HUES48 (cell line): ENCODE data around the gene HNRNPUL1.
"Not testable (repeated sequence)": the region's sequence is repeated elsewhere in the genome, so short reads cannot be mapped to it uniquely, and the experiment has no call there.

Experiments
- H3K27ac ChIP-seq: one replicate; pipeline ENCODE4 v1.7.0; 2013; ENCODE audit warnings: low read depth, low read length, inconsistent platforms
- H3K27me3 ChIP-seq: 2 replicates; pipeline ENCODE4 v1.6.1; 2013; ENCODE audit warnings: mild to moderate bottlenecking, low read length; ENCODE audit not compliant: control insufficient read depth, insufficient read depth
- H3K36me3 ChIP-seq: 2 replicates; pipeline ENCODE4 v1.6.1; 2013; ENCODE audit warnings: low read length; ENCODE audit not compliant: control insufficient read depth, insufficient read depth
- H3K4me1 ChIP-seq: 2 replicates; pipeline ENCODE4 v1.6.1; 2013; ENCODE audit warnings: mild to moderate bottlenecking, low read length; ENCODE audit not compliant: control insufficient read depth, insufficient read depth
- H3K4me3 ChIP-seq: 2 replicates; pipeline ENCODE4 v1.5.1; 2013; ENCODE audit warnings: mild to moderate bottlenecking, low read depth, low read length
- H3K9ac ChIP-seq: 2 replicates; pipeline ENCODE4 v1.6.1; 2013; ENCODE audit warnings: mild to moderate bottlenecking, low read depth, low read length, moderate library complexity
- H3K9me3 ChIP-seq: 2 replicates; pipeline ENCODE4 v1.6.1; 2013; ENCODE audit warnings: low read length; ENCODE audit not compliant: control insufficient read depth, insufficient read depth

HNRNPUL1 gene

DNA sequence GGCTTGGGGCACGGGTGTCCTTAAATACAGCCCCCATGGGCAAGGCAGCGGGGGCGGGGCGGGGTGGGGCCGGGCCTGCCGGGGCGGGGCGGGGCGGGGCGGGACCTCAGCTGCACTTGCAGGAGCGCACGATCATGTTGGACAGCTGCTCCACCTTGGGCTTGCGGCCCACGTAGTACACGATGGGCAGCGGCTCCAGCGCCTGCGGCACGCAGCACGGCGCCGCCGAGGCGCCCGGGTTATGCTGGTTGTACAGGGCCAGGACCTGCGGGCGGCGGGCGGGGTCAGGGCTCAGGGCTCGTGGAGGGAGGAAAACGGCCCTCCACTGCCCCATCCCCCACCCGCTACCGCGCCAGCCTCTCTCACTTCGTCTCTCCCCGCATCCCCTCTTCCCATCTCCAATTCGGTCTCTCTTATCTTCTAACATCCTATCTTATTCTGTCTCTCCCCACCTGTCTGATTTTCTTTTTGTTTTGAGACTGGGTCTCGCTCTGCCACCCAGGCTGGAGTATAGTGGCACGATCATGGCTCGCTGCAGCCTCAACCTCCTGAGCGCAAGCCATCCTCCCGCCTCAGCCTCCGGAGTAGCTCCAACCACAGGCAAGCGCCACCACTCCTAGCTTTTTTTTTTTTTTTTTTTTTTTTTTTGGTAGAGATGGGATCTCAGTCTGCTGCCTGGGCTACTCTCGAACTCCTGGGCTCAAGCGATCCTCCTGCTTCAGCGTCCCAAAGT lies 66.9 kb downstream of the HNRNPUL1 start:
- no peaks in the 10 kb centered on the region for H3K27me3 ChIP-seq
- no peaks in the 10 kb centered on the region for H3K9me3 ChIP-seq
- H3K9ac ChIP-seq, result no peak overlapping the region
- H3K4me1 ChIP-seq, result peaks cover 20% of the 10 kb centered on the region
- no peaks in the 10 kb centered on the region for H3K36me3 ChIP-seq
- H3K27ac ChIP-seq, result no peak overlapping the region
- H3K4me3 ChIP-seq, result peak overlapping the region; percentile 36; the same call in 1 of the 2 replicates

DNA sequence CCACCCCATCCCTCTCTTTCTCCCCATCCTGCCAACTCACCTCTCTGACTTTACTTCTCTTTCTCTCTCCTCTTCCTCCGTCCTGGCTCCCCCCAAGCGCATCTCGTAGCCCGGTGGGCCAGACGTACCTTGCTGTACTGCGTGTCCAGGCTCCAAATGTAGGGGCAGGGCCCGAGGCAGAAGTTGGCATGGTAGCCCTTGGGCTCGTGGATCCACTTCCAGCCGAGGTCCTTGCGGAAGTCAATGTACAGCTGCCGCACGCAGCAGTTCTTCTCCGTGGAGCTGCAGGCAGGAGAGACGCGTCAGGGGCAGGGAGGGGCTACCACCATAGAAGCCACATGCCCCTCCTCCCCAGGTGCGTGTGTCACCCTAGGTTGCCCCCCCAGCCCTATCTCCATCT lies 67.8 kb downstream of the HNRNPUL1 start:
- H3K4me3 ChIP-seq, result no peak overlapping the region
- H3K36me3 ChIP-seq, result no peaks in the 10 kb centered on the region
- H3K27ac ChIP-seq, result no peak overlapping the region
- no peaks in the 10 kb centered on the region for H3K27me3 ChIP-seq
- peaks cover 14% of the 10 kb centered on the region for H3K4me1 ChIP-seq
- no peaks in the 10 kb centered on the region for H3K9me3 ChIP-seq
- H3K9ac ChIP-seq, result no peak overlapping the region

DNA sequence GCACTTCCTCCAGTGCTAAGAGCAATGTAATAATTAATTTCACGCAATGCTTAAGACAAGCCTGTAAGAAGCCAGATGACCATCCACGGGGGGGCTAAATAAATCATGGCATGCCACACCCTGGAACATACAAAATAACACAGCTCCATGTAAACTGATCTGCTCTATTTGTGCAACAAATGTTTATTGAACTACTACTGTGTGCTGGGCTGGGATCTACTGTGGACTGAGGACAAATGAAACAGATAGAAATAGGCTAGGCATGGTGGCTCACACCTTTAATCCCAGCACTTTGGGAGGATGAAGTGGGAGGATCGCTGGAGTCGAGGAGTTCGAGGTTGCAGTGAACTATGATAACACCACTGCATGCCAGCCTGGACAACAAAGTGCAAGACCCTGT lies 68.3 kb downstream of the HNRNPUL1 start:
- no peaks in the 10 kb centered on the region for H3K36me3 ChIP-seq
- H3K27me3 ChIP-seq, result no peaks in the 10 kb centered on the region
- H3K4me1 ChIP-seq, result peaks cover 10% of the 10 kb centered on the region; the same call in 1 of the 2 replicates
- no peak overlapping the region for H3K4me3 ChIP-seq
- H3K9ac ChIP-seq, result no peak overlapping the region
- no peak overlapping the region for H3K27ac ChIP-seq
- no peaks in the 10 kb centered on the region for H3K9me3 ChIP-seq

DNA sequence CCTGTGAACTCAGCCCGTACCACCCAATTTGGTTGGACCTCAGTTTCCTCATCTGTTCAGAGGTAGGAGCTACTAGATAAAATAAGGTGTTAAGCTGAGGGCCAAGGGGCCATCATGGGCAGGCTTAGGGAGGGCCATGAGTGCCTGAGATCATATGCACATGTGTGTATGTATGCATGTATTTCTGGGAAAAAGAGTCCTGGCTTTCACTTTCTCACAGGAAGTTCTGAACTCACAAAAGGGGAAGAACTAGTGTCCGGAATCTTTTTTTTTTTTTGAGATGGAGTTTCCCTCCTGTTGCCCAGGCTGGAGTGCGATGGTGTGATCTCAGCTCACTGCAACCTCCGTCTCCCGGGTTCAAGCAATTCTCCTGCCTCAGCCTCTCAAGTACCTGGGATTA lies 70.6 kb downstream of the HNRNPUL1 start:
- H3K9me3 ChIP-seq, result no peaks in the 10 kb centered on the region
- no peaks in the 10 kb centered on the region for H3K27me3 ChIP-seq
- peaks cover 4% of the 10 kb centered on the region; the same call in 1 of the 2 replicates for H3K4me1 ChIP-seq
- no peaks in the 10 kb centered on the region for H3K36me3 ChIP-seq
- no peak overlapping the region for H3K4me3 ChIP-seq
- H3K9ac ChIP-seq, result no peak overlapping the region
- H3K27ac ChIP-seq, result no peak overlapping the region

DNA sequence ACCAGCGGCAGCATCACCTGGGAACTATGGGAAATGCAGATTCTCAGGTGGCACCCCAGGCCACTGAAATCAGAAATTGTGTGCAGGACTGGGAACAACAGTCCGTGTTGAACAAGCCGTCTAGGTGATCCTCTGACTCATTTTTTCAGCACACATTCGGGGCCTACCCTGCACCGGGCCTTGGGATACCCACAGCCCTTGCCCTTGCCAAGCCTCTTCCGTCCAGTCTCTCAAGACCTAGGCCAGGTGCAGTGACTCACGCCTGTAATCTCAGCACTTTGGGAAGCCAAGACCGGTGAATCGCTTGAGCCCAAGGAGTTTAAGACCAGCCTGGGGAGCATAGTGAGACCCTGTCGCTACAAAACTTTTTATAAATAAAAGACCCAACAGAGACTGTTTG lies 71.3 kb downstream of the HNRNPUL1 start:
- peaks cover 4% of the 10 kb centered on the region; the same call in 1 of the 2 replicates for H3K4me1 ChIP-seq
- no peak overlapping the region for H3K4me3 ChIP-seq
- no peaks in the 10 kb centered on the region for H3K9me3 ChIP-seq
- no peak overlapping the region for H3K27ac ChIP-seq
- H3K27me3 ChIP-seq, result no peaks in the 10 kb centered on the region
- no peak overlapping the region for H3K9ac ChIP-seq
- H3K36me3 ChIP-seq, result no peaks in the 10 kb centered on the region

DNA sequence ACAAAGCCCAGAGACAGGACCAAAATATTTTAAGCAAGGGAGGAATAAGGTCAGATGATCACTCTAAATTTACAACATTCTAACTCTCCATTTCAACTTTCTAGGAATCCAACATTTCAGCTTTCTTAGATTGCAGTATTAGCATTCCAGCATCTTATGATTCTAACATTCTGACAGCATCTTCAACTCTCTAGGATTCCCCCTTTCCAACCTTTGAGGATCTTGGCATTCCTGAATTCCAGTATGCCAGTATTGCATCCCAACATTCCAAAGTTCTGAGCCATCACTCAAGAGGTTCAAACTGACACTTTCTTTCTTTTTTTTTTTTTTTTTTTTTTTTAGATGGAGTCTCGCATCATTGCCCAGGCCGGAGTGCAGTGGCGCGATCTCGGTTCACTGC lies 75.8 kb downstream of the HNRNPUL1 start:
- H3K9me3 ChIP-seq, result no peaks in the 10 kb centered on the region
- H3K4me3 ChIP-seq, result no peak overlapping the region
- no peak overlapping the region for H3K9ac ChIP-seq
- no peaks in the 10 kb centered on the region for H3K27me3 ChIP-seq
- no peaks in the 10 kb centered on the region for H3K4me1 ChIP-seq
- H3K36me3 ChIP-seq, result no peaks in the 10 kb centered on the region
- H3K27ac ChIP-seq, result no peak overlapping the region

DNA sequence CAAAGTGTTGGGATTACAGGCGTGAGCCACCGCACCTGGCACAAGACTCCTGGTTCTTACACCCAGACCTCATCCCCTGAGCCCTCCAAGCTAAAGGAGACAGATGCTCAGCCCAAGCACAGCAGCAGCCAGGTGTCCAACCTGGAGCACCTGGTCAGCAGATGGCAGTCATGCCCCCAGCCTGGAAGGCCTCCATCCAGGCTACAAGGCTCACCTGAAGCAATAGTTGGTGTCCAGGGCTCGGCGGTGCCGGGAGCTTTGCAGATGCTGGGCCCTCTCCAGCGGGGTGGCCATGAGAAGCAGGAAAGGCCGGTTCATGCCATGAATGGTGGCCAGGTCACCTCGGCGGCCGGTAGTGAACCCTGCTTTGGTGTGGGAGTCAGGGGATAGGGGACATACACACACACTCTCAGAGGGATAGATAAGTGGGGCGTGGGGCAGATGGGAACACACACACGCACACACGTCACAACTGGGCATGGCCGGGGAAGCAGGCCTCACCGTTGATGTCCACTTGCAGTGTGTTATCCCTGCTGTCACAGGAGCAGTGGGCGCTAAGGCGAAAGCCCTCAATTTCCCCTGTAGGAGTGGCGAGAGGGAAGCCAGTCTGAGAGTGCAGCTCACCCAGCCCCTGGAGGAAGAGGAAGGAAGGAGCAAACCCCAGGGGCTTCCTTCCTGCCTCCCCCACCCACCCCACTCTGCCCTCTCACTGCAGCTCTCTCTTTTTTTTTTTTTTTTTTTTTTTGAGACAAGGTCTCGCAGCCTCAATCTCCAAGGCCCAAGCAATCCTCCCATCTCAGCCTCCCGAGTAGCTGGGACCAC lies 77.7 kb downstream of the HNRNPUL1 start:
- no peaks in the 10 kb centered on the region for H3K36me3 ChIP-seq
- H3K27me3 ChIP-seq, result no peaks in the 10 kb centered on the region
- no peak overlapping the region for H3K27ac ChIP-seq
- H3K4me1 ChIP-seq, result no peaks in the 10 kb centered on the region
- H3K9ac ChIP-seq, result no peak overlapping the region
- H3K9me3 ChIP-seq, result no peaks in the 10 kb centered on the region
- H3K4me3 ChIP-seq, result no peak overlapping the region

DNA sequence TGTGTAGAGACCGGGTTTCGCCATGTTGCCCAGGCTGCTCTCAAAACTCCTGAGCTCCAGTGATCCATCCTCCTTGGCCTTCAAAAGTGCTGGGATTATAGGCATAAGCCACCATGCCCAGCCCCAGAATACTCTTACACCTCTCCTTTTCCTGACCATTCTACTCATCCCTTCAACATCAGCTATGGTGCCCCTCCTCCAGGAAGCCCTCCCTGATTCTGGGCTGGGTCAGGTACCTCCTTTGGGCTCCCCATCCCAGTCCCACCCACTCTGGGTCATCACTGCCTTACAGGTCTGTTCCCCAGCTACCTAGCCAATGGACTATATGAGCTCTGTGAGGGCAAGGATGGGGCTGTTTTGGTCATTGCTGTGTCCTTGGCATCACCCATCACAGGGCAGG lies 80.0 kb downstream of the HNRNPUL1 start:
- Histone ChIP-seq H3K27ac (no peak overlapping the region), H3K27me3 (no peaks in the 10 kb centered on the region), H3K9ac (no peak overlapping the region), H3K4me3 (no peak overlapping the region), H3K9me3 (no peaks in the 10 kb centered on the region), H3K4me1 (no peaks in the 10 kb centered on the region), H3K36me3 (no peaks in the 10 kb centered on the region)

DNA sequence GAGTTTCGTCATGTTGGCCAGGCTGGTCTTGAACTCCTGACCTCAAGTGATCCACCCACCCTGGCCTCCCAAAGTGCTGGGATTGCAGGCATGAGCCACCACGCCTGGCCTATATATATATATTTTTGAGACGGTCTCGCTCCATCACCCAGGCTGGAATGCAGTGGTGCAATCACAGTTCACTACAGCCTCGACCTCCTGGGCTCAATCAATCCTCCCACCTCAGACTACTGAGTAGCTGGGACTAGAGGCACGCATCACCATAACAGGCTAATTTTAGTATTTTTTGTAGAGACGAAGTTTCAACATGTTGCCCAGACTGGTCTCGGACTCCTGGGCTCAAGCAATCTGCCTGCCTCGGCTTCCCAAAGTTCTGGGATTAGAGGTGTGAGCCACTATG lies 82.7 kb downstream of the HNRNPUL1 start:
- H3K27ac ChIP-seq, H3K4me3 ChIP-seq, H3K9me3 ChIP-seq, H3K36me3 ChIP-seq, H3K4me1 ChIP-seq, H3K9ac ChIP-seq: not testable (repeated sequence)
- peaks cover 23% of the 10 kb centered on the region for H3K27me3 ChIP-seq

DNA sequence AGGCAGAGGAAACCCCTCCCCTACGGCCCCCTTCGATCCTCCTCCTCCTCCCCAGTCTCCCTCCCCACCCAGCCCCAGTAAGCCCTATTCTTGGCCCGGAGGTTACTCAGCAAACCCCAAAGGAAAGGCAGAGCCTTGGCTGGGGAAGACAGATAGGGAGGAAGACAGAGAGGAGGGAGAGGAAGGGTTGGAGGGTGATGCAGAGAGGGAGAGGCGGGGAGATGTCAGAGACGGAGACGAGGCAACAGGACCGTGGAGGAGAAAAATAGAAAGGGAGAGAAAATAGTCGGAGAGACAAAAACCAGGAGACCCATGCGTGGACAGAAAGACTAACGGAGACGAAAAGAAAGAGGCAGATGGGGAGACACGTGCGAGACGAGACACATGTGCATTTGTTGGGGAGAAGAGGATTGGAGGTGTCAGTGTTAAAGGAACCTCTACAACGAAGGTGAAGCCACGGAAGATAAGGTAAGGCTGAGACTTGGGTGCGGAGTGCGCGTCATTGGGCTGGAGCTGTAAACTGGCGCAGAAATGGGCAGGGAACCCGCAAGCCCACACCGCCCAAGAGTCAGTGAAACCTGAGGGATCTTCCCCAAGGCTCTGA lies 86.7 kb downstream of the HNRNPUL1 start:
- Histone ChIP-seq H3K9me3 (no peaks in the 10 kb centered on the region), H3K4me1 (no peaks in the 10 kb centered on the region), H3K4me3 (peak overlapping the region; percentile 74), H3K9ac (no peak overlapping the region), H3K36me3 (no peaks in the 10 kb centered on the region), H3K27me3 (peaks cover 38% of the 10 kb centered on the region), H3K27ac (no peak overlapping the region)
